ENCODE measurements around the gene MAB21L1.

The MAB21L1 gene

DNA sequence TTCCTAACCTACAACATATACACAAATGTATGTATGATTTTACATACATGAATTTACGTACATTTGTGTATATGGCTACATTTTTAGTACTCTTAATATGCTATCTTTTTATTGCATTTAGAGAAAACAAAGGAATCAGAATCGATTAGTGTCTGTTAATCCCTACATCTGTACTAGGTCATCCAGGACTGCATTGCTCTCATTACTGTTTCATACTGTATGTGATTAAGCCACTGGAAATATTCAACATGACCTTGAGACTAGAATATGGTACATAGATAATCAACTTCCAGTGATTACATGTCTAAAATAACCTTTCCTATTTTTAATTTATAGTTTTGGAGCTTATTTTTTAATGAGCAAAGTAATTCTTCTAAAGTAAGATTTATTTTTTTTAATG, 5.3 kb upstream of the MAB21L1 start:
- no peak overlapping the region for H2AFZ ChIP-seq (ENCODE audit: low read length)
- no peak overlapping the region for H3K27ac ChIP-seq (ENCODE audit: low read length)
- H3K36me3 ChIP-seq (replicated peaks; ENCODE audit: insufficient read depth, low read length), result no peaks in the 10 kb centered on the region
- no peak for DNase-seq
- no peaks in the 10 kb centered on the region for H3K79me2 ChIP-seq (ENCODE audit: low read length)
- no peak overlapping the region for H3K4me2 ChIP-seq (ENCODE audit: low read depth, low read length)
- H4K20me1 ChIP-seq (ENCODE audit: insufficient read depth, low read length), result no peaks in the 10 kb centered on the region
- H3K9me3 ChIP-seq (replicated peaks; ENCODE audit: insufficient read depth, low read length), result no peaks in the 10 kb centered on the region
- H3K4me3 ChIP-seq (ENCODE audit: low read length), result no peak overlapping the region
- TF ChIP-seq, protein P1, sequence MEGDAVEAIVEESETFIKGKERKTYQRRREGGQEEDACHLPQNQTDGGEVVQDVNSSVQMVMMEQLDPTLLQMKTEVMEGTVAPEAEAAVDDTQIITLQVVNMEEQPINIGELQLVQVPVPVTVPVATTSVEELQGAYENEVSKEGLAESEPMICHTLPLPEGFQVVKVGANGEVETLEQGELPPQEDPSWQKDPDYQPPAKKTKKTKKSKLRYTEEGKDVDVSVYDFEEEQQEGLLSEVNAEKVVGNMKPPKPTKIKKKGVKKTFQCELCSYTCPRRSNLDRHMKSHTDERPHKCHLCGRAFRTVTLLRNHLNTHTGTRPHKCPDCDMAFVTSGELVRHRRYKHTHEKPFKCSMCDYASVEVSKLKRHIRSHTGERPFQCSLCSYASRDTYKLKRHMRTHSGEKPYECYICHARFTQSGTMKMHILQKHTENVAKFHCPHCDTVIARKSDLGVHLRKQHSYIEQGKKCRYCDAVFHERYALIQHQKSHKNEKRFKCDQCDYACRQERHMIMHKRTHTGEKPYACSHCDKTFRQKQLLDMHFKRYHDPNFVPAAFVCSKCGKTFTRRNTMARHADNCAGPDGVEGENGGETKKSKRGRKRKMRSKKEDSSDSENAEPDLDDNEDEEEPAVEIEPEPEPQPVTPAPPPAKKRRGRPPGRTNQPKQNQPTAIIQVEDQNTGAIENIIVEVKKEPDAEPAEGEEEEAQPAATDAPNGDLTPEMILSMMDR (IDR thresholded peaks at IDR 0.05; ENCODE audit: low read length), result no peak
- TF ChIP-seq EZH2phosphoT487 (IDR thresholded peaks at IDR 0.05; ENCODE audit: low read length), result no peak
- TF ChIP-seq EZH2 (optimal IDR thresholded peaks at IDR 0.05; ENCODE audit: low read depth, low read length), result no peak
- no peaks in the 10 kb centered on the region for H3K9me2 ChIP-seq (replicated peaks; ENCODE audit: insufficient read depth, low read length)
- H3K4me1 ChIP-seq (ENCODE audit: low read length), result no peaks in the 10 kb centered on the region
- H3K27me3 ChIP-seq (replicated peaks; ENCODE audit: insufficient read depth, low read length), result no peaks in the 10 kb centered on the region
- no peak overlapping the region for H3K9ac ChIP-seq (ENCODE audit: low read length)
- H3F3A ChIP-seq (ENCODE audit: insufficient read depth, low read length), result no peaks in the 10 kb centered on the region

DNA sequence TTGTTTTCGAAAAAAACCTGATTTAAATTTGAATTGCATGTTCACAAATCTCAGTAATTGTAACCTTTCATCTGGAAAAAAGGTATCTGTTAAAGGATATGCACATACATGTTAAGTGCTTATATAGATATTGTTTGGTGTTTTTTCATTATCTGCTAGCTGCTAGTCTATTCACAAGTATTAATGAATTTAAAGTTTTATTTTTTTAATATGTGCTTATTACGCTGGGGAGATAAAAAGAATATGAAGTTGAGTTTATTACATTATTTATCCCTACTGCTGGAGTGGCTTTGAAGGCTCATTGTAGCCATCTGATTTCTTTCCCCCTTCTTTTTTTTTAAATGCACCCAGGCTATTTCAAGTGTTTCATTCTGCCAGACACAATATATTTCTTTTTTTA, 3.9 kb upstream of the MAB21L1 start:
- TF ChIP-seq, protein P1 (IDR thresholded peaks at IDR 0.05; ENCODE audit: low read length), result no peak
- no peak for TF ChIP-seq EZH2phosphoT487 (IDR thresholded peaks at IDR 0.05; ENCODE audit: low read length)
- Histone ChIP-seq H3K27me3 (replicated peaks; ENCODE audit: insufficient read depth, low read length) (no peaks in the 10 kb centered on the region), H3K79me2 (ENCODE audit: low read length) (no peaks in the 10 kb centered on the region), H3F3A (ENCODE audit: insufficient read depth, low read length) (no peaks in the 10 kb centered on the region), H3K4me3 (ENCODE audit: low read length) (no peak overlapping the region), H3K9ac (ENCODE audit: low read length) (no peak overlapping the region), H3K27ac (ENCODE audit: low read length) (no peak overlapping the region), H4K20me1 (ENCODE audit: insufficient read depth, low read length) (no peaks in the 10 kb centered on the region), H2AFZ (ENCODE audit: low read length) (no peak overlapping the region), H3K36me3 (replicated peaks; ENCODE audit: insufficient read depth, low read length) (no peaks in the 10 kb centered on the region), H3K9me2 (replicated peaks; ENCODE audit: insufficient read depth, low read length) (no peaks in the 10 kb centered on the region), H3K4me1 (ENCODE audit: low read length) (no peaks in the 10 kb centered on the region), H3K4me2 (ENCODE audit: low read depth, low read length) (no peak overlapping the region), H3K9me3 (replicated peaks; ENCODE audit: insufficient read depth, low read length) (no peaks in the 10 kb centered on the region)
- no peak for DNase-seq

DNA sequence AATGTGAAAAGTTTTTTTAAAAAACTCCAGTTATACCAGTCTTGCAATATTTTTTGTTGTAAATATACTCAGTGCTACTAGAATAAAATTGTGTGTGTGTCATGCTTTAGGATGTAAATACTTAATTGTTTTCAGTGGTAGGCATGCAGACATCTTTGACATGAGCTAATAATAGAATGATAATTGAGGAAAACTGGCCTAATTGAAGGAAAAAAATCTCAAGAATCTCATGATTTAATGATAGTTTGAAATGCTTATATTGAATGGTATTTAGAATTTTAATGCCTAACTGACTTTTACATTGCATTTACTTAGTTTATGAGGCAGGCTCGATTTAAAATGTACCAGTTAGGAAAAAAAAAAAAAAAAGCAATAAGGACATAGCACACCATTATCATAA, 3.2 kb upstream of the MAB21L1 start:
- no peaks in the 10 kb centered on the region for H3K9me2 ChIP-seq (replicated peaks; ENCODE audit: insufficient read depth, low read length)

More for the DNA sequence above, 3.2 kb upstream of the MAB21L1 start:
- Histone ChIP-seq H2AFZ (ENCODE audit: low read length) (no peak overlapping the region), H3K27ac (ENCODE audit: low read length) (no peak overlapping the region), H3K4me2 (ENCODE audit: low read depth, low read length) (no peak overlapping the region), H3K79me2 (ENCODE audit: low read length) (no peaks in the 10 kb centered on the region), H3K4me3 (ENCODE audit: low read length) (no peak overlapping the region), H3F3A (ENCODE audit: insufficient read depth, low read length) (no peaks in the 10 kb centered on the region), H3K27me3 (replicated peaks; ENCODE audit: insufficient read depth, low read length) (no peaks in the 10 kb centered on the region), H4K20me1 (ENCODE audit: insufficient read depth, low read length) (no peaks in the 10 kb centered on the region), H3K4me1 (ENCODE audit: low read length) (no peaks in the 10 kb centered on the region), H3K36me3 (replicated peaks; ENCODE audit: insufficient read depth, low read length) (no peaks in the 10 kb centered on the region), H3K9ac (ENCODE audit: low read length) (no peak overlapping the region), H3K9me3 (replicated peaks; ENCODE audit: insufficient read depth, low read length) (no peaks in the 10 kb centered on the region)
- TF ChIP-seq EZH2 (optimal IDR thresholded peaks at IDR 0.05; ENCODE audit: low read depth, low read length), result no peak
- TF ChIP-seq, protein P1 (IDR thresholded peaks at IDR 0.05; ENCODE audit: low read length), result no peak
- TF ChIP-seq EZH2phosphoT487 (IDR thresholded peaks at IDR 0.05; ENCODE audit: low read length), result no peak
- DNase-seq, result no peak

All from MM.1S (cell line).